Measurements from ENCODE around the gene PLCB3.
A peak's percentile ranks its signal among the peaks of the same experiment; 100 is the strongest.

PLCB3 gene

DNA sequence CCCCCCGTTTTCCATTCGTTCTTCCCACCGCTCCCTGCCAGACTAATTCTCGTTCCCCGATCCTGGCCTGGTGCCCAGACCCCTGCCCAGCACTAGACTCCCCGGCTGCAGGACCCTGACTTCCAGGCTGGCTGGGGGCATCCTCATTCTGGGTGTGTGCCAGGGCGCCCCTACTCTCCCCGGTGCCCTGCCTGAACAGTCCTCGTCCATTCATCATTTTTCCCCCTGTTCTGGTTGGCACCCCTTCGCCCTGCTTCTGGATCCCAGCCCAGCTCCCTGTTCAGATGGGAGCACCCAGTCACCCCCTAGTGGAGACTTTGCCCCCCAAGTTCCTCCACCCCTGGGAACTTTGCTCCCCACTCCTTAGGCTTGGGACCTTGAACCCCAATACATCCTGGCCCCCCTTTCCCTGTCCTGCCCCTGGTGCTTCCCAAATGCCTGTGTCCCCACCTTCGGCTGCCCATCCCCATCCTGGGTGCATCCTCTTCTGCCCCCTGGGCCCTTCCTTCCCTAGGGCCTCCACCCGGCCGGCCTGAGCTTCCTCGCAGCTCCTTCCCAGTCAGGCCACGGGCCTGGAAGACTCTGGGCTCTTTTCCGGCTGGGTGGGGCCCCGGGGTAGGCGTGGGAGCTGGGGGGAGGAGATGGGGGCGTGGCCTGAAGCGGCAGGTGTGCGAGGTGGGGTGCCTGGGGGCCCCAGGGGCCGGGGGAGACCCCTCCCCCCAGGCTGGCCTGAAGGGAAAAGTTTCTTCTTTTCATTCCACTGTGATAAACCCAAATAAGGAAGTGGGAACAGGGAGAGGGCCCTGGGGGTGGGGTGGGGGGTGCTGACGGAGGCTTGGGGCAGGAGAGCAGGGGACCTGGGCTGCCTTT lies 908 bp downstream of the PLCB3 start:
- no peak for DNase-seq

DNA sequence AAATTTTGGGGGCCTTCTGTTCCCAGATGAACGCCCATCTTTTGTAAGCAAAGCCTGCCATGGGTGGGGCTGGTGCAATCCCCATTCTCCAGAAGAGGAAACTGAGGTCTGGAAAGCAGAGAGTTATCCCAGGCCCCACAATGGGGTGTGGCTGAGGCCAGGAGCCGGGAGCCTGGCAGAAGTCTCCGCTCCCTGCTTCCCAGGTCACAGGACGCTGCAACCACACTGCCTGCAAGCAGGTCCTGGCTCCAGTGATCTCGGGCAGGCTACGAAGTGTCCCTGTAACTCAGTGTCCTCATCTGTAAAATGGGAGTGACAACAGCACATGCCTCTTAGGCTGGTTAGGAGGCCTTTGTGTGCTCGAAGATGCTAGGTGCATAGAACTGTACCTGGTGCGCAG lies 1.7 kb downstream of the PLCB3 start:
- DNase-seq: no peak

DNA sequence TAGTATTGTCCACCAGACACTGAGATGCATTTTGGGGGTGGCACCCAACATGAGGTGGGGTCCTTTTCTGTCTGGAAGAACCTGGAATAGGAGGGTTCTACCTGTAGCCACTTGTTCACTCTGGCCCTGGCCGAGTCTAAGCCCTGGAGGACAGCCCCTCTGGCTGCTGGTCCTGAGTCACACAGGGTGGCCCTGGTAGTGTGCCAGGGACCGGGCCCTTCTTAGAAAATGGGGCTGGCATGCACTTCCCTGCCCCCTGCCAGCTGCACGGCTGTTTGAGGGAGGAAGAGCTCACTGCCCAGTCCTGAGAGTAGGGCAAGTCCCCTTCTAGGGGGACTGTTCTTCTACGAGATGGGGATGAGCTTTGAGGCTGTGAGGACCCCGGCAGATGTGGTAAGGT lies 2.2 kb downstream of the PLCB3 start:
- no peak for DNase-seq

DNA sequence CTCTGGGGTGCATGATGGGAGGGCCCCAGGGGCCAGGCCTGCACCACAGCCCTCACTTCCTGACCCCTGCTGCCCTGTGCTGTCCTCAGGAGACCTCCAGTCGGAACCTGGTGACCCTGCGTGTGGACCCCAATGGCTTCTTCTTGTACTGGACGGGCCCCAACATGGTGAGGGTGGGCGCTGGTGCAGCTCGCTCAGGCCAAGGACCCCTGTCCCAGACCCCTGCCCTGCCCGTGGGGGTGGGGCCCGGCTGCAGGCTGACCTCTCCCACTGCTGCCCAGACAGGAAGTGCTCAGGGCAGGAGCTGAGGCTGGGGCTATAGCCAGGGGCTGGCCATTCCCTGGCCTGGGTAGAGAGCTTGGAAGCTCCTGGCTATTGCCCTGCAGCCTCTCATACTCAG lies 3.0 kb downstream of the PLCB3 start:
- no peak for DNase-seq

DNA sequence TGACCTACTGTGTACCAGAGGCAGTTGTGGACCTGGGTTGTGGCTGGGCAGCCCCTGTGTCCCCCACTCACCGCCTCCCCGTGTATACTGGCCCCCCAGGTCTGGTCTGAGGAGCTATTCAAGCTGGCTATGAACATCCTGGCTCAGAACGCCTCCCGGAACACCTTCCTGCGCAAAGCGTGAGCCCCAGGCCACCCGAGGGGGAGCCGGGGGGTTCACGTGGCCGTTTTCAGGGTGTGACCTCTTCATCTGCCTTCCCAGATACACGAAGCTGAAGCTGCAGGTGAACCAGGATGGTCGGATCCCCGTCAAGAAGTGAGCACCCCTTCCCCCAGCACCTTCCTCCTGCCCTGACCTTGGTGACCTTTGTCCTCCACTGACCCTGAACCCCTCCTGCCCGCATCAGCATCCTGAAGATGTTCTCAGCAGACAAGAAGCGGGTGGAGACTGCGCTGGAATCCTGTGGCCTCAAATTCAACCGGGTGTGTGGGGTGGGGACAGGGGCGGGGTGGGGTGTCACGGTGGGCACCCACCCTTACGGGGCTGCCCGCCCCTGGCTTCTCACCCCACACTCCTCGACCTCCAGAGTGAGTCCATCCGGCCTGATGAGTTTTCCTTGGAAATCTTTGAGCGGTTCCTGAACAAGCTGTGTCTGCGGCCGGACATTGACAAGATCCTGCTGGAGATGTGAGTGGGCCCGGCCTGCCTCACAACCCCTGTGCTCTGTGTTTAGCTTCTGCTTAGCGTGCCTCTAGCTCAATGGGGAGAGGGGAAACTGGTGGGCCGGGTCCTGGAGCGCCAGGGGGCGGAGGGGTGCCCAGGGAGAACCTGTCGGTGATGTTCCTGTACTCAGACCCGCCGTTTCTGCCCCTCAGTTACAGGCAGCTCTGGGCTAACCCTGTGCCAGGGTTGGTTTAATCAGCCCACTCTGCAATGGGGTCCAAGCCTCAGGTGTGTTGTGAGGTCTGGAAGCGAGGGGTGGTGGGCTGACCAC lies 4.1 kb downstream of the PLCB3 start:
- DNase-seq: no peak

DNA sequence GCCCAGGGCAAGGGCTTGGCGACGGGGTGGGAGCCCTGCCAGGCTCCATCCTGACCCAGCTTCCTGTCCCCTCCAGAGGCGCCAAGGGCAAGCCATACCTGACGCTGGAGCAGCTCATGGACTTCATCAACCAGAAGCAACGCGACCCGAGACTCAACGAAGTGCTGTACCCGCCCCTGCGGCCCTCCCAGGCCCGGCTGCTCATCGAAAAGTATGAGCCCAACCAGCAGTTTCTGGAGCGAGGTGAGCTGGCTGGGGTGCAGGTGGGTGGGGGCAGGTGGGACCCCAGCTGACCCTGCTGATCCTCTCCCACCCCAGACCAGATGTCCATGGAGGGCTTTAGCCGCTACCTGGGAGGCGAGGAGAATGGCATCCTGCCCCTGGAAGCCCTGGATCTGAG lies 5.0 kb downstream of the PLCB3 start:
- no peak for DNase-seq

DNA sequence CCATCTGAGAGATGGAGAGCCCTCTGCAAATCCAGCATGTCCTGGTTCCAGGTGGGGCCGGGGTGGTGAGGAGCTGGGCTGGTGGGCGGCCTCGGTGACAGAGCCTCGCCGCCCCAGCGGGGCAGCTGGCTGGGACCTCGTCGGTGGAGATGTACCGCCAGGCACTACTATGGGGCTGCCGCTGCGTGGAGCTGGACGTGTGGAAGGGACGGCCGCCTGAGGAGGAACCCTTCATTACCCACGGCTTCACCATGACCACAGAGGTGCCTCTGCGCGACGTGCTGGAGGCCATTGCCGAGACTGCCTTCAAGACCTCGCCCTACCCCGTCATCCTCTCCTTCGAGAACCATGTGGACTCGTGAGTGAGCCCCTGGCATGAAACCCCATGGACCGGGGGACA lies 7.0 kb downstream of the PLCB3 start:
- DNase-seq: no peak

DNA sequence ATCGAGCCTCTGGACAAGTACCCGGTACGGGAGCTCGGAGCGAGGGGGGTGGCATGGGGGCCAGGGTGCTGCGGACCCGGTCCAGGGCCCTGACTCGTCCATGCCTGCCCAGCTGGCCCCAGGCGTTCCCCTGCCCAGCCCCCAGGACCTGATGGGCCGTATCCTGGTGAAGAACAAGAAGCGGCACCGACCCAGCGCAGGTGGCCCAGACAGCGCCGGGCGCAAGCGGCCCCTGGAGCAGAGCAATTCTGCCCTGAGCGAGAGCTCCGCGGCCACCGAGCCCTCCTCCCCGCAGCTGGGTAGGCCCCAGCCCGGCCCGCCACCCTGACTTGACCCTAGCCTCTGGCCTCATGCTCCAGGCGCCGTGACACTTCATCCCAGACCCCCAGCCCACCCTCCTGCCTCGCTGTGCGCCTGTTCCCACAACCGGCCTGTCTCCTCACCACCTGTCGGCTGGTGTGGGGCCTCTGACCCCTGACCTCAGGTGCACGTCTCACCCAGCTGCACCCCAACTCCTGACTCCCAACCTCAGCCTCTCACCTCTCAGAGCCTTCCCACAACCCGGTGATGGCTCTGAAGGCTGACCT lies 7.7 kb downstream of the PLCB3 start:
- no peak for DNase-seq

DNA sequence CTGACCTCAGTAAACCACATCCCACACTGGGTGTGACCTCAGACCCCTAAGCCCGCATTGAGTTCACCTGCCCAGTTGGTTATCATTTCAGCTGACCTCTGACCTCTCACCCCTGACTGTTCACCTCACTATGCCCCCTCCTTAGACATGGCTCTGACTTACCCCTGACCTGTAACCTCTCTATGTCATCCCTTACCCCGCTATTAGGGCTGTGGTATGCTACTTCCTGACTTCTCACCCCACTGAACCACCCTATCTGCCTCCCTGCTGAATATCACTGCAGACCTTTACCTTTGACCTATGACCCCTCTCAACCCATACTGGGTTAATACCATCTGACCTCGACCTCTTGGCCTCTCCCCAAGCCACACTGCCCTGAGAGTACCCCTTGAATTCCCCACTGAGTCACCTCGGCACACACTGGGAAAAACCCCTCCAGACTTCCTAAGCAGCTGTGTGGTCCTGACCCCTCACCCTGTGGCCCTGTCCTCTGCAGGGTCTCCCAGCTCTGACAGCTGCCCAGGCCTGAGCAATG lies 8.3 kb downstream of the PLCB3 start:
- no peak for DNase-seq

DNA sequence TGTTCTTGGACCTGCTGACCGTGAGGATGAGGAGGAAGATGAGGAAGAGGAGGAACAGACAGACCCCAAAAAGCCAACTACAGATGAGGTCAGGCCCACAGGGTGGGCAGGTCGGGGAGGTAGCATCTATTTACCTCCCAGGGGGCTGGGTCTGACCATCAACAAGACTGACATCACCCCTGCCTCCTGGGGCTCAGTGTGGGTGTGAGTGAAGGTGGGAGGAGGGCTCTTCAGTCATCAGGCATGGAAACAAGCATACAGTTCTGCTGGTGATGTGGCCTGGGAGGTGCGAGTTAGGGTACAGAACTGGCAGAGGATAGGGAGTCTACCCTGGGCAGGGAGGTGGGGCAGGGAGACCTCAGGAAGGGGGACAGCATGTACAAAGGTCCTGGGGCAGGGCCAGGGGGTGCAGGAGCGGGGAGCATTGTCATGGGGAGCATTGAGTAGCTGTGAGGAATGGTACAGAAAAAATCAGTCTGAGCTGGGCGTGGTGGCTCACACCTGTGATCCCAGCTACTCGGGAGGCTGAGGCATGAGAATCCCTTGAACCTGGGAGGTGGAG lies 8.9 kb downstream of the PLCB3 start:
- DNase-seq: no peak

DNA sequence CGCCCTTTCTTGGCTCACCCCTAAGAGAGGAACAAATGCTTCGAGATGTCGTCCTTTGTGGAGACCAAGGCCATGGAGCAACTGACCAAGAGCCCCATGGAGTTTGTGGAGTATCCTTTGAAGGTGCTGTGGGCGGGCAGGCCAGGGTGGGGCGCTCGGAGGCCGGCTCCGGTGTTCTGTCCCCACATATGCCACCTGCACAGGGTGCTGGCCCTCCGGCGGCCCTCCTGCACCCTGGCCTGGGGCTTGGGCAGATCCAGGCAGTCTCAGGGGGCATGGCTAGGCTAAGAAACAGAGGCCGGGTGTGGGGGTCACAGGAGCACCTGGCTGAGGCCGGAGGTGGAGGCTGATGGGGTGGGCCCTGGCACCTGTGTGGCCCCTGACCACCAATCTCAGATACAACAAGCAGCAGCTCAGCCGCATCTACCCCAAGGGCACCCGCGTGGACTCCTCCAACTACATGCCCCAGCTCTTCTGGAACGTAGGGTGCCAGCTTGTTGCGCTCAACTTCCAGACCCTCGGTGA lies 10.3 kb downstream of the PLCB3 start:
- no peak for DNase-seq

DNA sequence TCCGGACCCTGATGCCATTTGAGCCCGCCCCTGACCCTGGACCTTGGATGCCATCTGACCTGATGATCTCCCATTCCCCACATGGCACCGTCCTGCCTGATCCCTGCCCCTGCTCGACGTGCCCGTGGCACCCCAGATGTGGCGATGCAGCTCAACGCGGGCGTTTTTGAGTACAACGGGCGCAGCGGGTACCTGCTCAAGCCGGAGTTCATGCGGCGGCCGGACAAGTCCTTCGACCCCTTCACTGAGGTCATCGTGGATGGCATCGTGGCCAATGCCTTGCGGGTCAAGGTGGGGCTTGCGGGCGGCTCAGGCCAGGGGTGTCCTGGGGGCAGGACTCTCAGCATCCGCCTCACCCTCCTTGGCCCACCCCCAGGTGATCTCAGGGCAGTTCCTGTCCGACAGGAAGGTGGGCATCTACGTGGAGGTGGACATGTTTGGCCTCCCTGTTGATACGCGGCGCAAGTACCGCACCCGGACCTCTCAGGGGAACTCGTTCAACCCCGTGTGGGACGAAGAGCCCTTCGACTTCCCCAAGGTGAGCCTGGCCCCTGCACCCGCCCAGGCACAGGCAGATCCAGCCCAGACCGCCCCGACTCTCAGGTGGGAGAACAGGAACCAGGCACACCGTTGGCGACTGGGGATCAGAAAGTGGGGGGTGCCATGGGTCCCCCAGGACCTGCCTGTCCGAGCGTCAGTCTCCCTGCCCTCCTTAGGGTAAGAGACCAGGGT lies 11.1 kb downstream of the PLCB3 start:
- DNase-seq: no peak

DNA sequence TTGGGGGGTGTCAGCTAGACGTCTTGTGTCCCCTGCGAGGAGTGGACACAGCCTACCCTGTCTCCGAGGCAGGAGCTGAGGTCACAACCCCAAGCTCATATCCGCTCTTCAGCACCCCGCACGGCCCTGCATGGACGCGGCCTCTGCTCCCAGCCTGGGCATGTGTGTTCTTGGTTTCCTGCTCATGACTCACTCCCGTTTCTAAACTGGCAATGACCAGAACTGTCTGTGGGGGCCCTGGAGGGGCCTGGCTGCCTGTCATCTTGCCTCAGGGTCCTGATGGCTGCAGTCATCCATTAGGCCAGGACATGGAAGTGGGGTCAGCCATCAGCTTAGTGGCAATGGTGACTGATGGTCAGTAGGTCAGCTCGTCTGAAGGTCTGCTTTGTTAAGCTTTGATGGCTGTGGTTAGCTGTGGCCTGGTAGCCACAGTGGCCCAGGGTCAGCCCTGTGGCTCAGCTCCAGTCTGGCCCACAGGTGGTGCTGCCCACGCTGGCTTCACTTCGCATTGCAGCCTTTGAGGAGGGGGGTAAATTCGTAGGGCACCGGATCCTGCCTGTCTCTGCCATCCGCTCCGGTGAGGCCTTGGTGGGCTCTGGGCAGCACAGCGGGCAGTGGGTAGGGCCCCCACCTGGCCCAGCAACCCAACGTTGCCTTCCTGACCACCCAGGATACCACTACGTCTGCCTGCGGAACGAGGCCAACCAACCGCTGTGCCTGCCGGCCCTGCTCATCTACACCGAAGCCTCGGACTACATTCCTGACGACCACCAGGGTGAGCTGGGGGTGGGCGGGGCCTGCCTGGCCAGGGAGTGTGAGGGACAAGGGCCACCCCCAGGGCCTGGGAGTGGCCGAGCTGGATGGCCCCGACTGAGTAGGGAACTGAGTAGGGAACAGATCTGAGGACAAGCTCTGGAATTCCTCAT lies 12.0 kb downstream of the PLCB3 start:
- peak; percentile 25 for DNase-seq

DNA sequence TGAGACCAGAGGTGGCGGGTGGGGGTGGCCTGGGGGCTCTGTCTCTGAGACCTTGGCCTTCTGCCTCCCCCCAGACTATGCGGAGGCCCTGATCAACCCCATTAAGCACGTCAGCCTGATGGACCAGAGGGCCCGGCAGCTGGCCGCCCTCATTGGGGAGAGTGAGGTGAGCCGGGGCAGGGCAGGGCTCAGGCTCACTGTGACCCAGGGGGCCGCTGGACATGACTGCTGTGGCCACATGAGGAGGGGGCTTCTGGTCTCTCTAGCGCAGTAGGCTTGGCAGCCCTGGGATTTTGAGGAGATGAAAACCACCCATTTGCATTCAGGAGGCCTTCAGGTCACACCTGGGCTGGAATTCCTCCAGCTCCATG lies 12.6 kb downstream of the PLCB3 start:
- DNase-seq: peak; percentile 25

DNA sequence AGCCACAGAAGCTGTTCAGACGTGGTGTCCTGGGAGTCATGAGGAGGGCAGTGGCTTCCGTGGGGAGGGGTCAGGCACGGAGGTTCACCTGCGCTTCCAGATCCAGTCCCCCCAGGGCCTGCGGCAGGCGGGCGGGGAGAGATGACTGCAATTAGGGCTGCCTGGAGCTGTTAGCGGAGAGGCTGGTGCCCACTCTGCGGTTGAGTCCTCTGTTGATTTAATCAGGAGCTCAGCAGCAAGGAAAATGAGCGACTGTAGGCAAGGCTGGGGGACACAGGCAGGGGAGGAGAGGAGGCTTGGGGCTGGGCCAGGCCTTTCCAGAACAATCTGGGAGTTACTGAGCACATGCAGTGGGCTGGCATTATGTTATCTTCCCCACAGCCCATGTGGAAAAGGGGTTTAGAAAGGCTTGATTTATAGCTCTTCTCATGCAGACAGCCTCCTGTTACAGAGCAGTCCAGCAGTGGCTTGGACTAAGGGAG lies 13.1 kb downstream of the PLCB3 start:
- DNase-seq: peak; percentile 24

DNA sequence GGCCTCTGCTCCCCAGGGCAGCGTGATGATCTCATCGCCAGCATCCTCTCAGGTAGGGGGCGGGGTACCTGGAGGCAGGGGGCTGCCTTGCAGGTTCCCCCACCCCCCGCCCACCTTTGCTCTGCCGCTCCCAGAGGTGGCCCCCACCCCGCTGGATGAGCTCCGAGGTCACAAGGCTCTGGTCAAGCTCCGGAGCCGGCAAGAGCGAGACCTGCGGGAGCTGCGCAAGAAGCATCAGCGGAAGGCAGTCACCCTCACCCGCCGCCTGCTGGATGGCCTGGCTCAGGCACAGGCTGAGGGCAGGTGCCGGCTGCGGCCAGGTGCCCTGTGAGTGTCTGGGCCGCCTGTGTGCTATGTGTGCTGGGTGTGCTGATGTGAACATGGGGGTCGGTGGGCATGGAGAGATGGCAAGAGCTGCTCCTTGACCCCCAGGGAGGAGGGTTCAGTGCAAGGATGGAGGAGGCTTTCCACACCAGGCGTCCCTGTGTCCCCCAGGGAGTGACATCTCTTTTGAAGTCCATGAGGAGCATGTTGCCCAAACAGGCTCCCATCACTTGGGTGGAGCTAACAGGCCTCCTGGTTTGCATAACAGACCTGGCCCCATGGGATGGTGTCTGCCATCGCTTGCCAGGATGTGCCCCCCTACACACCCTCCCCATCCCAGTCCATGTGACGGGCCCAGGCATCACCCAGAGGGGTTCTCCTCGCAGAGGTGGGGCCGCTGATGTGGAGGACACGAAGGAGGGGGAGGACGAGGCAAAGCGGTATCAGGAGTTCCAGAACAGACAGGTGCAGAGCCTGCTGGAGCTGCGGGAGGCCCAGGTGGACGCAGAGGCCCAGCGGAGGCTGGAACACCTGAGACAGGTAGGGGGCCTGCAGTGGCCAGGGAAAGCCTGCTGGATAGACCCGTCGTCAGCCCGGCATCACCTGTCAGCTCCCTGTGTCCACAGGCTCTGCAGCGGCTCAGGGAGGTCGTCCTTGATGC lies 14.1 kb downstream of the PLCB3 start:
- DNase-seq: peak; percentile 30

DNA sequence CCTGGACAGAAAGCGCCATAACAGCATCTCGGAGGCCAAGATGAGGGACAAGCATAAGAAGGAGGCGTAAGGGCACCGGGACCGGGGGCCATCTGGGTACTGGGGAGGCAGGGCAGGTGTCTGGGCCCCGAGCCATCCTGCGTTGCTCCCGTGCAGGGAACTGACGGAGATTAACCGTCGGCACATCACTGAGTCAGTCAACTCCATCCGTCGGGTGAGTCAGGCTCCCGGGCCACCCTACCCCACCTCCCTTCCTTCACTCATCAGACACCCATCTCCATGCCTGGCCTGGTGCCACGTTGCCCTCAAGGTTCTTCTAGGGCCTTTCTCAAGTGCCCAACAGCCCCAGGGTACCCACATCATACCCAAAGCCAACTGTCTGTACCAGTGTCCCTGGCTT lies 15.0 kb downstream of the PLCB3 start:
- peak; percentile 27 for DNase-seq

DNA sequence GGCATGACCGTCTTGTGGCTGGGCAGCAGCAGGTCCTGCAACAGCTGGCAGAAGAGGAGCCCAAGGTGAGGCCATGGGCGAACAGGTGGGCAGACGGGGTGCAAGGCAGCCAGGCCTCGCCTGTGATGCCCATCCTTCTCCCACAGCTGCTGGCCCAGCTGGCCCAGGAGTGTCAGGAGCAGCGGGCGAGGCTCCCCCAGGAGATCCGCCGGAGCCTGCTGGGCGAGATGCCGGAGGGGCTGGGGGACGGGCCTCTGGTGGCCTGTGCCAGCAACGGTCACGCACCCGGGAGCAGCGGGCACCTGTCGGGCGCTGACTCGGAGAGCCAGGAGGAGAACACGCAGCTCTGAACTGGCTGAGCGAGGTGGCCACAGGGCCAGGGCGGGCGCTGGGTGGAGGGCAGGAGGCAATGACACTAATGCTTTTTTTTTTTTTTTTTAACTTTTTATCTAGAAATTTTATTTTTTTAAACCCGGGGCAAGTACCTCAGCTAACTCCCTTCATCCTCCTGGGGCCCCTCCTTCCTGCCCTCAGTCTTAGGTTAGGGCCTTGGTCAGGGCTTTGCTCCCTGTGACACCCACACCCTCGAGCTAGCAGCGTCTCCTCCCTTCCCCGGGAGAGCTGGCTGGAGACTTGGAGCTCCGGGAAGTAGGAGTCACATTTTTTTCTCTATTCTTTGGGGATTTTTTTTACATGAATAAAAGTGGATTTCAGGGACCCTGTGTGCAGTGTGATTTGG lies 16.0 kb downstream of the PLCB3 start:
- peak; percentile 45 for DNase-seq

Measured in femur (tissue), 1 donor.